ENCODE measurements around the gene NTSR1.

Gene NTSR1

GRCh38 chr20:62771396-62772102 lies 62.9 kb downstream of the NTSR1 start:
- no peak for DNase-seq (ENCODE audit: low read depth, low spot score)

GRCh38 chr20:62772103-62772611 lies 63.5 kb downstream of the NTSR1 start:
- DNase-seq (ENCODE audit: low read depth, low spot score) = no peak

GRCh38 chr20:62772619-62772989 lies 64.0 kb downstream of the NTSR1 start:
- no peak for DNase-seq (ENCODE audit: low read depth, low spot score)

DNA sequence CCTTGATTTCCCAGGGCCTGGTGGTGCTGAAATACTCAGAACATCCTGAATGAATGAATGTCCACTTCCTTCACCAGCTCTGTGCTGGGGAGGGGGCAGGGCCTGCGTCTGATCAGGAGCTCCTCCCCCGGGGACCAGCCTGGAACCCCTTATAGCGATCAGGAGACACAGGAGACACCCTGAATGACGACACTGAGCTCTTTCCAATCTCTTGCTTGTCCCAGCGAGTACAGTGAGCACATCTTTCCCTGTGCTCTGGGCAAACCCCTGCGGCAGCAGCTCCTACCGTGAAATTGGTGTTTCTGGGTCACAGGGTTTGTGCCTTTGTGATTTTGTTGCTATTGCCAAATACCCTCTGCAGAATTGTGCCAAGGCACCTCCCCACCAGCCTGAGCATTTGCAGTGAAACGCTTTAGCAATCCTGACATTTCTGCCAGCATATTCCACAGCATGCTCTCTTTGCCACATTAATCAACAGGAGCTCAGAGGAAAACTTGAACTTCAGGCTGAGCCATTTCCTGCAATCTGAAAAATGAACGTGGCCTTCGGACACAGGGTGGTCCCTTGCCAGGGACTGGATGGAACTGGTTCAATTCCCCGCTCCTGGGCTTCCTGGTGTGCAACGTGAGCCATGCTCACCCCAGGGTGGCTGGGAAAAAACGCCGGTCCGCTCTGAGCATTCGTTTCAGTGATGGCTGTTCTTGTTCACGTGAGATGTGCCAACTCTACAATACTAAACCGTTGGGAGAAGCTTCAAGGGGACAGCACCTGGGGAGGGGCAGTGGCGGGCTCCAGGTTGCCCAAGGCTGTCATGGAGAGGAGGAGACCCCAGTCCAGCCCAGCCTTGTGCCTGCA lies 64.6 kb downstream of the NTSR1 start:
- DNase-seq (ENCODE audit: low read depth, low spot score) = no peak

DNA sequence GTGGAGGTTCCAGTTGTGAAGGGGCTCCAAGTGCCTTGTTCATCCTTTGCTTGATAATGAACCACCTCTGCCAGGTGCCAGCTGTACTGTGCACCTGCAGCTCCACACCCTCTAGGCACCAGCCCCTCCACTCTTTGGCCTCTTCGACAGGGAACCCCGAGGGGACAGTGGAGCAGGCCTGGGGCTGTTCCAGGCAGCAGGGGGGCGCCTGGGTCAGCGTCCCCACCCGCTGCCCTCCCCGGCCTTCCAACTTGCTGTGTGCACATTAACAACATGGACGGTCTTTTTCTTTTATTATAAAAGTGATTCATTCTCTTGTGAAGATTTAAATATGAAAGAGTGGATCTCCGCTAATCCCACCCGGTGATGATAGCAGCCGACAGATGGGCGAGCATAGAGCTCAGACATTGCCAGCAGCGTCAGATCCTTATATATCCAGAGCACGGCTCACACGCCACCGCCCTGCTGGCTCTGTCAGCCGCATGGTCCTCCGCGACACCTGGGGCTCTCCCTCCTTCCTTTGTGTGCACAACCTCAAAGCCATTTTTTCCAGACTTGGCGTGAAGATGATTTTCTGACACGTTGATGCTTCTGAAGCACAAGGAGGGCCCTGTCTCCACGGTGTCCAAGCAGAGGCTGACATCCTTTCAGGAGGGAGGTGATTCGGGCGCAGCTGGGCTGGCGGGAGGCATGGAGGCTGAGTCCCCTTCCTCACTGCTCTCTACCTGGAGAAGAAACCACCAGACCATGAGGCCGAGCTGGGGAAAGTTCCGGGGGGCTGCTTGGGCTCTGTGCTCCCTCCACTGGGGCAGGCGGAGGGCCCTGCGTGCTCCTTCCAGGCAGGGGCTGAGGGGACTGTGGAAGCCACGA lies 65.4 kb downstream of the NTSR1 start:
- no peak for DNase-seq (ENCODE audit: low read depth, low spot score)

- DNase-seq (ENCODE audit: low read depth, low spot score) = no peak
Observed at GRCh38 chr20:62774762-62775161, 66.1 kb downstream of the NTSR1 start.

DNA sequence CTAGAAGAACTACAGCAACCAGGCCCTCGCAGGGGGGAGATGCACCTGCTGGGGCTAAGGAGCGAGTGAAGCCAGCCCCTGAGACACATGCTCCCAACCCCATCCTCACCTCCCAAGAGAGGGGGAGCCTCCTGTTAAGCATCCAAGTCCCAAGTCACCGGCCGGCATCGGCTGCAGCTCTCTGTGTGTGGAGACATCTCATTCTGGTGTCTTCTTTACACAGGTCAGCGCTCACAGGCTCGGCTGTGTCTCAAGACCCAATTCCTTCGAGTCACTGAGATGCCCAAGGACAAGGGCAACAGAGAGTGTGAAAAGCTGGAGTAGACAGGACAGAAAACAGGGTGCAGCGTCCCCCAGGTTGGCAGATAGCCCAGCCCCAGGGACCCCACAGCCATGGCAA lies 66.6 kb downstream of the NTSR1 start:
- no peak for DNase-seq (ENCODE audit: low read depth, low spot score)

- no peak for DNase-seq (ENCODE audit: low read depth, low spot score)
Observed at GRCh38 chr20:62776035-62776691, 67.5 kb downstream of the NTSR1 start.

DNA sequence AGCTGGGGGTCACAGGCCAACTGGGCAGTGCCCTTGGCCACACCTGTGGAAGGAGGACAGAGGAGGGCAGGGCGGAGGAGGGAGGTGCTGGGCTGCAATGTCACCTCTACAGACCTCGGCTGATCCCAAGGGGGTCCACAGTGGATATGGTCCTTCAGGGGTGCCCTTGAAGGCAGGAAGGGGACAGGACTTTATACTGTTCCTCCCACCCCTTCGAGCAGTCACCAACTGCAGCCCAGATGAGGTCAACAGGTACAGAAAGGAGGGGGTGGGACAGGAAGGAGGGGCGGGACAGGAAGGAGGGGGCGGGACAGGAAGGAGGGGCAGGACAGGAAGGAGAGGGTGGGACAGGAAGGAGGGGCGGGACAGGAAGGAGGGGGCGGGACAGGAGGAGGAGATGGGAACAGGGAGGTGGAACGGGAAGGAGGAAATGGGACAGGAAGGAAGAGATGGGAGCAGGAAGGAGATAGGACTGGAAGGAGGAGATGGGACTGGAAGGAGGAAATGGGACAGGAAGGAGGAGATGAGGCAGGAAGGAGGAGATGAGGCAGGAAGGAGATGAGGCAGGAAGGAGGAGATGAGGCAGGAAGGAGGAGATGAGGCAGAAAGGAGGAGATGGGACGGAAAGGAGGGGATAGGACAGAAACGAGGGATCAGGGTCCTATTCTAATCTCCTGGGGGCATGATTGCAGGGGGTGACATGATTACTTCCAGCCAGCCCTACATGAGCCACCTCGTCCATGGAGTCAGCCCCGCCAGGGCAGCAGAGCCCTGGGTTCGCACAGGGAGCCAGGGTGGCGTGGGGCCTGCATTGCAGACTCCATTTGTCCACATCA lies 68.3 kb downstream of the NTSR1 start:
- DNase-seq (ENCODE audit: low read depth, low spot score) = no peak

DNA sequence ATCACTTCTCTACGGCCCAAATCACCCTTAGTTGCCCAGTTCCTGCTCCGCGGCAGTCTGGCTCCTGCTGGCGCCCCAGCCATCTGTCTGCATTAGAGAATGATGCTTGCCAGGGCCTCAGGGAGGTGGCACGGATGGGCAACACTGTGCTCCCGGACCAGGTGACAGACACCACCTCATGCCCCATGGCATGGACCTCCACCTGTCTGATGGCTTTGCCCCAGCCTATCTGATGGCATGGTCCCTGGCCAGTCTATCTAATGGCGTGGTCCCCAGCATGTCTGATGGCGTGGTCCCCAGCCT lies 68.8 kb downstream of the NTSR1 start:
- DNase-seq (ENCODE audit: low read depth, low spot score) = no peak

DNA sequence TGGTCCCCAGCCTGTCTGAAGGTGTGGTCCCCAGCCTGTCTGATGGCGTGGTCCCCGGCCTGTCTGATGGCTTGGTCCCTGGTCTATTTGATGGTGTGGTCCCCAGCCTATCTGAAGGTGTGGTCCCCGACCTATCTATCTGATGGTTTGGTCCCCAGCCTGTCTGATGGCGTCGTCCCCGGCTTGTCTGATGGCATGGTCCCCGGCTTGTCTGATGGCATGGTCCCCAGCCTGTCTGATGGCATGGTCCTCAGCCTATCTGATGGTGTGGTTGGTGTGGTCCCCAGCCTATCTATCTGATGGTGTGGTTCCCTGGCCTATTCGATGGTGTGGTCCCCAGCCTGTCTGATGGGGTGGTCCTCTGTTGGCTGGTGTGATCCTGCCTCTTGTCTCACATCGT lies 69.4 kb downstream of the NTSR1 start:
- no peak for DNase-seq (ENCODE audit: low read depth, low spot score)

DNA sequence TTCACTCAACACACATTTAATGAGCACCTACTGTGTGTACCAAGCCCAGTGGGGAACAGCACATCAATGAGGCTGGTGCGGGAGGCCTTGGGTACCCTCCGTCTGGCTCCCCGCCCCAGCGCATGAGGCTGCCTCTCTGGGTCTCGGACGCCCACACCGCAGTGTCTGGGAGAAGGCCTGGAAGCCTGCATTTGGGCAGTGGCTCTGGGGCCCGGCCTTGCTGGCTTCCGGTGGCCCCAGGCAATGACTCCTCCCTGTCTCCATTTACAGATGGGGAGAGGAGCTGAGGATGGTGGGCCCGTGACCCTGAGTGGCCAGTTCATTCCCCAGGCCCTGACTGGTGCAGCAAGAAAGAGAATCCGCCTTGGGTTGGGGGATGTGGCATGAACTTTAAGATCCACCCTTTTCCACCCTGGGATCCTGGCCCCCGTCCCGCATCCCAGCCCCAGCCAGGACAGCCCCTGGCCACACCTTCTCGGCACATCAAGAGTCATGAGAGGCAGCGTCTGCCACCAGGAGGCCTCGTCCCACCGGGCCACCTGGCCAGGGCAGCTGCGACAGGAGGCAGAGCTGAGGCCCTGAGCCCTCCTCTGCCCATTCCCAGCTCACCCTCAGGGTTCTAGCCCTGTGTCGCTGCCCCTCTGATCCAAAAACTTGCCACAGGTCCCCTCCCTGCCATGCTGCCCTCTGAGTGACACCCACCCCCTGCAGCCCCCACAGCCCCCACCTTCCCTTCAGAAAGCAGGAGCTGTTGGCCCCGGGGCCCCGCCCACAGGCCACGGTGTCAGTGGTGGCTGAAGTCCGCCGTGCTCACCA lies 70.2 kb downstream of the NTSR1 start:
- DNase-seq (ENCODE audit: low read depth, low spot score) = peak; percentile 42

GRCh38 chr20:62779417-62779685 lies 70.7 kb downstream of the NTSR1 start:
- DNase-seq (ENCODE audit: low read depth, low spot score) = no peak

DNA sequence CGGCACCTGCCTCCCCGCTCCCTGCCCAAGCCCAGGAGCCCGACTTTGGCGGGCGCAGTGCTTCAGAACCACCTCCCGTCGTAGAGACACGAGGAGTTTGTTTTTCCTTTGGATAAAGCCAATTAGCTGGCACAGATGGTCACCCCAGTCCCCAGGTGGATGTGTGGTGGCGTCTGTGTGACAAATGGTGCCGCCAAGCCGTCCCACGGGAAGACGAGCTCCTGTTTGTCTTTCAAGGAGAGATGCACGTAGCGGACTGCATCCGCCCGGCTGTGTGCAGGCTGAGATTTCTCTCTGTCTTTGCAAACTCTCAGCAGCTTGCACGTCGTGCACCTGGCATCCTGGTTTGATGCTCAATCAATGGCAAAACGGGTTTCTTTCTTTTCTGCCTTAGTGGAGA lies 71.6 kb downstream of the NTSR1 start:
- DNase-seq (ENCODE audit: low read depth, low spot score) = no peak

DNA sequence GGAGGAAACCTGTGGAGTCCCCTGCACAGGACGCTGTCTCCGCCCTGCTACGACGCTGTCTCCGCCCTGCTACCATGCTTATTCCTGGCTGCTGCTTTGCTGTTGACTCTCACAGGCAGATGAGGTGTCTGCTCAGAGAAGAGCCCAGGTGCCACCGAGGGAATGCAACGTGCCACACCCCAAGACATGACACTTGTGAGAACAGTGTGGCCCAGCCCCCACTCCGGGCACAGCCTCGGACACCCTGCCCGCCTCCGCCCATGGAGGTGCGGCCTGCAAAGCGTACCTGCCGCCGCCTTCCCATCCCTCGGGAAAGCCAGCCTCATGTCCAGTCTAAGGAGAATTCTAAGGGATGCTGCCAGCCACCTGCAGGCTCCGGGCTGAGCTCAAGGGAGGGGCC lies 72.1 kb downstream of the NTSR1 start:
- no peak for DNase-seq (ENCODE audit: low read depth, low spot score)

DNA sequence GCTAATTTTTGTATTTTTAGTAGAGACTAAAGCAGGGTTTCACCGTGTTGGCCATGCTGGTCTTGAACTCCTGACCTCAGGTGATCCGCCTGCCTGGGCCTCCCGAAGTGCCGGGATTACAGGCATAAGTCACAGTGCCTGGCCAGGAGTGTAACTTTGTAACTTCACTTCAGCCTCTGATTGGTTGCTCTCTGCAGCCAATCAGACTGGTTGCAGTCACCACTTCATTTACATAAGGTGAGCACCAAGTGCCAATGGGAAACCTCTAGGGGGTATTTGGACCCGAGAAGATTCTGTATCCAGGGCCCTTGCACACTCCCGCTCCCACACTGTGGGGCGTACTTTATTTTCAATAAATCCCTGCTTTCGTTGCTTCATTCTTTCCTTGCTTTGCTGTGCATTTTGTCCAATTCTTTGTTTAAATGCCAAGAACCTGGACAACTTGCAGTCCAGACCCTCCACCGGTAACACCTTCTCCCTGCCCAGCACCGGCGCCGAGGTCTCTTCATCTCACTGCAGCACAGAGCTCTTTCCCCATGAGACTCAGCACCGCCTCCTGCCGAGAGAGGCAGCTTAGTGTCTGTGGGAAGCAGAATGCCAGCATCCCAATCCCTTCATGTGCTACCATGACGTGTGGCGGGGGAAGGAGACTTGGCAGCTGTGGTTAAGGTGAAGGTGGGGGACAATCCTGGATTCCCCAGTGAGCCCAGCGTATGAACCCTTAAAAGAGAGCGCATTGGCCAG lies 73.7 kb downstream of the NTSR1 start:
- peak; percentile 48 for DNase-seq (ENCODE audit: low read depth, low spot score)

GRCh38 chr20:62782893-62783278 lies 74.2 kb downstream of the NTSR1 start:
- no peak for DNase-seq (ENCODE audit: low read depth, low spot score)

- DNase-seq (ENCODE audit: low read depth, low spot score) = no peak
Observed at GRCh38 chr20:62784497-62784896, 75.9 kb downstream of the NTSR1 start.

GRCh38 chr20:62785393-62785792 lies 76.8 kb downstream of the NTSR1 start:
- DNase-seq (ENCODE audit: low read depth, low spot score) = no peak

All from ELF-1 (cell line).